ENCODE data around the gene VPS35L. TPM values are rescaled to one million over a fixed set of nuclear protein-coding genes. Genes with fewer than 3 reads are reported as not detected.

The VPS35L gene
- total and polyA plus RNA-seq, 2 of the 13 experiments (the other 11 are each of a cell fraction or from before 2014, with no cell fraction given): 1.4 to 1.6 TPM

GRCh38 chr16:19744670-19745069, 189.2 kb downstream of the VPS35L start (continued):
- no peak for TF ChIP-seq ZHX1 (CRISPR knock-in tag; IDR thresholded peaks at IDR 0.05; ENCODE audit: low read depth)
- TF ChIP-seq MBD4 (IDR thresholded peaks at IDR 0.05; ENCODE audit: borderline replicate concordance, low read length): no peak
- TF ChIP-seq EEA1 (CRISPR knock-in tag; IDR thresholded peaks at IDR 0.05; ENCODE audit: borderline replicate concordance): no peak
- no peak for TF ChIP-seq ZMYM4 (CRISPR knock-in tag; IDR thresholded peaks at IDR 0.05)
- TF ChIP-seq FOXA3 (CRISPR knock-in tag; IDR thresholded peaks at IDR 0.05): peak; percentile 94
- no peak for TF ChIP-seq AGO2 (optimal IDR thresholded peaks at IDR 0.05; ENCODE audit: low read depth, low read length)
- TF ChIP-seq ZXDC (CRISPR knock-in tag; IDR thresholded peaks at IDR 0.05): no peak
- no peak for TF ChIP-seq SIX4 (CRISPR knock-in tag; IDR thresholded peaks at IDR 0.05)
- TF ChIP-seq ZNF615 (CRISPR knock-in tag; IDR thresholded peaks at IDR 0.05; ENCODE audit: borderline replicate concordance): no peak
- no peak for TF ChIP-seq ARHGAP35 (CRISPR knock-in tag; IDR thresholded peaks at IDR 0.05; ENCODE audit: borderline replicate concordance)
- no peak for TF ChIP-seq TEAD2 (CRISPR knock-in tag; IDR thresholded peaks at IDR 0.05)
- no peak for TF ChIP-seq SMAD3 (CRISPR knock-in tag; IDR thresholded peaks at IDR 0.05)
- TF ChIP-seq CTCF (CRISPR knock-in tag; IDR thresholded peaks at IDR 0.05): no peak
- TF ChIP-seq NFIC (IDR thresholded peaks at IDR 0.05; ENCODE audit: low read length): peak; percentile 67; the same call in 1 of the 2 replicates
- TF ChIP-seq CHCHD3 (CRISPR knock-in tag; IDR thresholded peaks at IDR 0.05): no peak
- TF ChIP-seq TERF1 (CRISPR knock-in tag; IDR thresholded peaks at IDR 0.05): no peak
- no peak for TF ChIP-seq CSRNP2 (CRISPR knock-in tag; conservative IDR thresholded peaks at IDR 0.05; ENCODE audit: low read depth)
- no peak for TF ChIP-seq RARG (CRISPR knock-in tag; IDR thresholded peaks at IDR 0.05; ENCODE audit: low read depth)
- TF ChIP-seq HHEX (CRISPR knock-in tag; IDR thresholded peaks at IDR 0.05): peak; percentile 88
- no peak for TF ChIP-seq ZNF382 (CRISPR knock-in tag; IDR thresholded peaks at IDR 0.05; ENCODE audit: borderline replicate concordance)
- TF ChIP-seq CCDC6 (CRISPR knock-in tag; IDR thresholded peaks at IDR 0.05): no peak
- no peak for TF ChIP-seq YY1 (IDR thresholded peaks at IDR 0.05; ENCODE audit: insufficient read depth, insufficient replicate concordance, low read depth, low read length)

All from HepG2 (cell line).